Kasumi-1 (cell line): ENCODE measurements around the gene GALNT6.
A peak's percentile ranks its signal among the peaks of the same experiment; 100 is the strongest.
"Not testable (repeated sequence)": the region's sequence is repeated elsewhere in the genome, so short reads cannot be mapped to it uniquely, and the experiment has no call there.

Experiments
- DNase-seq, 2 experiments: peaks; one replicate each; lab custom pipeline; 2025; lab: John Stamatoyannopoulos, UW

GALNT6 gene

DNA sequence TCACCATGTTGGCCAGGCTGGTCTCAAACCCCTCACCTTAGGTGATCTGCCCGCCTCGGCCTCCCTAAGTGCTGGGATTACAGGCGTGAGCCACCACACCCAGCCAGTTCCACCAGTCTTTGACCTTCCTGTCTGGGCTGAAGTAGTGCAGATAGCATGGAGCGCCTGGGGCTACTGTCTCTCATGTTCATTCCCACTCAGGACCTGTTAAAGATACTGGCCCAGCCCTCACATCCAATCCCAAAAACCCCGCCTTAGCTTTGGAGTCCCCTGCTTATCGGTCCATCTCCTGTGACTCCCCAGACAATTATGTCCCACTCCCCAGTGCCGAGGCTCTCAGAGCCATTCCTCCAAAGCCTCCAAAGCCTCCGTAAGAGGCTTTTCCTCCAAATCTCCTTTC, 32.7 kb downstream of the GALNT6 start:
- DNase-seq, result no peak

DNA sequence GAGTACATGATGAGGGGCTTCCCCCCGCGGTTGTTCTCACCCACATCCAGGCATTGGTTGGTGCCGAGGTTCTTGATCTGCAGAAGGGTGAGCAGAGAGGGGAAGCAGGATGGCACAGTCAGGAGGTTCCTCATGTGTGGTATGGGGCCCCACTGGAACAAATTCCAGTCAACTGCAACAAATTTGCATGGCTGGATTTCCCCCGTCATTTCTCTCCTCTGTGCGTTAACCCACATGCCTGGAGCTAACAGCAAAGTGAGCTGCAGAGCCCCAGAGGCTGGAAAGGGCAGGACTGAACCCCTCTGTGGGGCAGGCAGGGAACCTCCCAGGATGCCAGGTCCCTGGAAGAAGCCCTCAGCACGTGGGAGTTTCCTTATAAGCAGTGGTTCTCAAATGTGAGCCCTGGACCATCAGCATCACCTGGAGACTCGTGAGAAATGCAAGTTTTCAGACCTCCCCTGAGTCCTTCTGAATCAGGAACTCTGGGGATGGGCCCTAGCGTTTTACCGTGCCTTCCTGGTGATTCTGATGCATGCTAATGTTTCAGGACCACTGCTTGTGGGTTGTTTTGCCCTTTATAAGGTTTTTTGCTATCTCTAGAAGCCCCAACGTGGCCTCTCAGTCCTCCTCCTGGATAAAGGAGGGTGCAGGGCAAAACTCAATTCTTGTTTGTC, 33.7 kb downstream of the GALNT6 start:
- DNase-seq, result peak; percentile 16 to 24

DNA sequence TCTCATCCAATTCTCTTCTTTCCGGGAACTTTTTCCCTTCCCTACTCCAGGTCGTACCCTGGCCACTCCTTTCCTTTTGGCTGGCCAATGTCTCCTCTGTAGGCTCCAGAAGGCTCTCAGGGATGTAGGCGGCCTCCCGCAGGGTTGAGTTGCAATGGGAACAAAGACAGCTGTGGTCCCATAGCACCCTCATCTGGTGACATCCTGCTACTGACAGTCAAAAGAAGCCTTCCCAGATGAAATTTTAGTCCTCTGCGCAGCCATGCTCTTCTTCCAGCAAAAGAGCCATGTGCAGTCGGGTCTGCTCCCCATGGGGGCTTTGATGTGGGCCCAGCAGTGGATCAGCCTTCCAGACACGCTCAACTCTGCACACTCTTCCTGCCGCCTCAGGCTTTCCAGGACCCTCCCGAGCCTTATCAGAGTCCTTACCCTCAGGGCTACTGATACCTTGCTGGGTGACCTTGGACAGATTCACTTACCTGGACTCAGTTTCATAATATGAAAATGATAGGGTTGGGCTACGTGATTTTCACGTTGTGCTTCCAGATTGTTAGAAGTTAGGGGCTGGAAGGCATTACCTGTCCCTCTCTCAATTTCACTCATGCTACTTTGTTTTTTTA, 39.2 kb downstream of the GALNT6 start:
- DNase-seq, result peak; percentile 48 to 70

DNA sequence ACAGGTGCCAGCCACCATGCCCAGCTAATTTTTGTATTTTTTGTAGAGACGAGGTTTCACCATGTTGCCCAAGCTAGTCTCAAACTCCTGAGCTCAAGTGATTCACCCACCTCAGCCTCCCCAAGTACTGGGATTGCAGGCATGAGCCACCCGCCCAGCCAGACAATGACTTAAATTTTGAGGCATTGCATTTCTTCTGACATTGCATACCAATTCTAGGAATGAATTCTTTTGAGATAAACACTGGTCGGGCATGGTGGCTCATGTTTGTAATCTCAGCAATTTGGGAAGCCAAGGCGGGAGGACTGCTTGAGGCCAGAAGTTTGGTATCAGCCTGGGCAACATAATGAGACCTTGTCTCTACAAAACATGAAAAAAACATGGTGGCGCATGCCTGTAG, 42.2 kb downstream of the GALNT6 start:
- no peak for DNase-seq

DNA sequence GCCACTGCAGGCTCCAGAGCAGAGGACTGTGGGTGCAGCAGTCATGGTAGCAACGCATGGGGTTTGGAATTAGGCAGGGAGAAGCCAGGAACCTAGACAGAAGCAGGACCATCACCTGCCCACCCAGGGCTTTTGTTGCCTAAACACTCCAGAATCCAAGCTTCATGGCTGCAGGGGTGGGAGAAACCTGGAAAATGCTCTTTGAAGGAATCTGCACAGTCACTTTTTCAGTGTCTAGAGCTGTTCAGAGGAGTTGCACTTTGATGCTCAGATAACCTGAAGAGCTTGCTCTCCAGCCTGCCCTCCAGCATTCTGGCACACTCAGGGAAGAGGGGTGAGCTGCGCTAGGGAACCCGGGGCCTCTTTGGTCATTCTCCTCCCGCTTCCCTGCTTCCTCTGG, 43.1 kb downstream of the GALNT6 start:
- no peak for DNase-seq

DNA sequence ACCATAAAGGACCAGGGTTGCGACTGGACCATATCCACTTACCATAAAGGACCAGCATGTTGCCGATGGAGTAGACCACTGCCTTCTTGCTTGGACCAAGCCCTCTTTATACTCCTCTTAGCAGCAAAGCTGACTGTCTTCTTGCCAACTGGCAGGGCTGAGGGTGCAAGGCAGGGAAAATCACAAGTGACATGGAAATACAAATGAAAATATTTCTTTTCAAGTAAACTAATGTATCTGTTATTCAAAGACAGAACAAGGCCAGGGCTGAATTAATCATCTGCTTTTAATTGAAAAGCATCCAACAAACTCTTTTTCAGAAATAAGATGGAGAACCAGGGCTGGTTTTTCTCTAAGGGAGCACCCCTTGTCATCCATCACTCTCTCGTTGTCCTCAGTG, 44.6 kb downstream of the GALNT6 start, which contains the start of gene CELA1:
Gene CELA1, minus strand, starts transcription at position 99 of the 400 bp plus-strand sequence. Its CDS starts 41 bp downstream, at position 58.
- DNase-seq, result no peak

DNA sequence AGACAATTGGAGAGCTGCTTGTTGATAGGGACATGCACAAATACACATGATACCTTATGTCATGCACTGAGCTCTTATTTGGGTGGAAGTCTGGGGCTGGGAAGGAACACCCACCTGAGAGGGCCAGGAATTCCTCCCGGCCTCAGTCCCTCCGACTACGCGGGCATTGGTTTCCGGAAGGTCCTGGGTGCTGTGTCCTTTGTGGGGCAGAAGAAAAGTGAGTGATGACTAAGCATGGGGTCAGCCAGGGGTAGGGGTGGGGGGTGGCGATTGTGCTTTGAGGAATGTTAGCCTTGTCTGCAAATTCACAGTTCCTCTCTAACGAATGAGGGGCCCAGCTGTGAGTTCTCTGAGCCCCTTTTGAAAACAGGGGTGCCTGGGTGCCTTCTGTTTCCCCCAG, 45.5 kb downstream of the GALNT6 start:
- no peak for DNase-seq

DNA sequence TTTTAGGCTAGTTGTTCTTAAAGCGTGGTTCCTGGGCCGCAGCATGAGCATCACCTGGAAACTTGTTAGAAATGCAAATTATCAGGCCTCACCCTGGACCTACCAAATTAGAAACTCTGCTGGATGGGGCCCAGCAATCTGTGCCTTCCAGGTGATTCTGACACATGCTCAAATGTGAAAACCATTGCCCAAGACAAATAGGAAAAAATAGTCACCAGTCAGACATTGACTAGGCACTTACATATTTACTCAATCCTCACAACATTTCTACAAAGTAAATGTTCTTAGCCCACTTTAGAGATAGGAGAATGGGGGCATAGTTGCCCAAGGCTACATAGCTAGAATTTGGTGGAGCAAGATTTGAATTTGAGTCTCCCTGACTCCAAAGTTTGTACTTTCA, 48.0 kb downstream of the GALNT6 start:
- no peak for DNase-seq

DNA sequence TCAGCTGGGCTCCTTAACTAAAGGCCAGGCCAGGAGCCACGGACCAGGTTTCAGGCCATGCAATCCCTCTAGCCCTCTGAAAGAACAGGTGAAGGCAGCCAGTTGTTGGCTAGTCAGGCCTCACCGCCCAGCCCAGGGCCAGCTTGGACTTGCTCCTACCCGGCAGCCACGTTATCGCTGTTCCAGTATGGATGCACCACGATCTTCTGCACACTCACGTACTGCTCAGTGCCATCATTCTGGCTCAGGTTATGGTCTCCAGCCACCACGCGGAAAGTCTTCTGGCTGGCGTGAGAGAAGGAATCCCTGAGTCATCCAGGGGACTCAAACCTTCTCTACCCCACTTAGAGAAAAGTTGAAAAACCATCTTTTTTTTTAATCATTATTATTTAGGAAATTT, 48.8 kb downstream of the GALNT6 start:
- no peak for DNase-seq

DNA sequence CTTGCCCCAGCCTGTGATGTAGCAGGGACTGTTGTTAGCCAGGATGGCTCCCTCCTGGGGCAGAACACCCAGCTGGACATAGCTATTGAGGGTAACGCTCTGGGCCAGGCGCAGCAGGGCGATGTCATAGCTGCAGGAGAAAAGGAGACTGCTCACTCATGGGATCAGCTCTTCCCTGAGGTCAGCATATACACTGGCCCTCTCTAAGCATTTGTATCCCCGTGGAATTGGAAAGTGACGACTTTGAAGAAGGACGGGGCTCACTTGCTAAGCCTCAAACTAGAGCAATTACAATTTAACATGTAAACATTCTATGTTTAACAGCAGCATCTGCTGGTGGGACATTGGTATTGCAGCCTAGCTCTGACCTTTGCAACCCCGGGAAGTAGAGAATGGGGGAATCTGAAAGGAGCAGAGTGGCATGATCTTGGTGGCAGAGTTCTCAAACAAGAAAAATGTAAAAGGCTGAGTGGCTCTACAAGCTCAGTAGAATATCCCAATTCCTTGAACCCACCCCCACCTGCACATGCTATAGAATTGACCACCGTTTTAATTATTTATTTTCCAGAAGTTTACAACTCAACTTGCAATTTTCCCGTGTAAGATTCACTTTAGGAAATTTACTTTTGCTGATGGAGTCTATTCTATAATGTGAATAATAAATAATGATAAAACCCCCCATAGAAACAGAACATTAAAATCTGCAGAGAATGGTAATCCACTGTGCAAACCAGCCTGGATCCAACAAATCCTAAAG, 49.8 kb downstream of the GALNT6 start:
- DNase-seq, result peak; percentile 78 to 90

DNA sequence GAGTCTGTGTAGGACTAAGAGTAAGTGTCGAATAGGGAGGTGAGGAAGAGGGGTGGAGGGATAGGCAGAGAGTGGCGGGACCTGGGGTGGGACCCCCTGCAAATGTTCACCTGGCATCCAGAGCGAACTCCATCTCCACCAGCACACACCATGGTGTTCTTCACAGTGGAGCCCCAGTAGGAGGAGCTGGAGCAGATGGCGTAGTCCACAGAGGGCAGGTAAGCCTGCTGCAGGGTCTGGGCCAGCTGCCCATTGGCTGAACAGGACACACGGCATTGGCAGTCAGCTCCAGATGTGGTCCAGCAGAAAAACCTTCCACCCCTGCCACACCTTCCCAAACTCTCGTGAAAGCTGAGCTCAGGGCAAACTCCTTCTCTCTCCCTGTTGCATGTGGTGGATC, 51.5 kb downstream of the GALNT6 start:
- no peak for DNase-seq

DNA sequence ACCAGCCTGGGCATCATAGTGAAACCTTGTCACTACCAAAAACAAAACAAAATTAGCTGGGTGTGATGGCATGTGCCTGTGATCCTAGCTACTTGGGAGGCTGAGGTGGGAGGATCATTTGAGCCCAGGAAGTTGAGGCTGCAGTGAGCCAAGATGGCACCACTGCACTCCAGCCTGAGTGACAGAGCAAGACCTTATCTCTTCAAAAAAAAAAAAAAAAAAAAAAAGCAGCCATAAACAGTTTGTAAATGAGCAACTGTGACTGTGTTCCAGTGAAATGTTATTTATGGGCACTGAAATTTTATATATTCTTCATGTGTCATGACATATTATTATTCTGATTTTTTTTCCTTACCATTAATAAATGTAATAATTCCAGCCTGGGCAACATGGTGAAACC, 53.9 kb downstream of the GALNT6 start:
- DNase-seq, result not testable (repeated sequence)

DNA sequence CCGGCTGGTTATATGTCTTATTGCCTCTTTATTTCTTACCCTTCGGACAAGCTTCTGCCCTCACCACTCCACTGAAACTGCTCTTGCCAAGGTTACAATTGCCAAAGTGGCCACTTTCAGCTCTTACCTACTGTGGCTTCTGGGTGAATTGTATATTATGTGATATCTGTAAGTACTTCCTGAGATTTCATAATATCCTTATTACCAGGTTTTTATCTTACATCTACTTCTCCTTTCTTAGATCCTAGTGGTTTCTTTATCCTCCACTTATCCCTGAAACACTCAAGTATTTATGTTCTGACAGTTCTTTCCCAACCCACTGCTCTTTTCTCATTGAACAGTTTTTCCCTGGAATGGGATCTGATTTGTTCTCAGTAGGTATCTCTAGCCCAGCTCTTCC, 55.3 kb downstream of the GALNT6 start:
- peak; percentile 74 to 86 for DNase-seq

DNA sequence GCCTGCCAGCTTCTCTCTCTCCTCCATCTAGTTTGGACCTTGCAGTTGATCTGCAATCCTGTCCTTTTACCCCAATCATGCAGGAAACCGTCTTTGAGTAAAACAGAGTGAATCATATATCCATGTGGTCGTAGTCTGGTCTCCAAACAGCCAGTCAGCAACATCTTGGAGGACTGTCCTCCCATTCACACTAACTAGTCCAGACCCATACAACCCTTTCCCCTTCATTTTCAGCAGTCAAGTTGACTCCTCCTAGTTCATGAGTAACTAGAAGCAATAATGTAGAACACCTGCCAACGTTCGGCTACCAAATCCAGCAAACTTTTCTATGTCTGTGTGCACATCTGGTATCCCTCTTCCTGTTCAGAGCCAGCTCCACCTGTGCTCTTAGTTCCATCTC, 56.4 kb downstream of the GALNT6 start:
- DNase-seq, result no peak

DNA sequence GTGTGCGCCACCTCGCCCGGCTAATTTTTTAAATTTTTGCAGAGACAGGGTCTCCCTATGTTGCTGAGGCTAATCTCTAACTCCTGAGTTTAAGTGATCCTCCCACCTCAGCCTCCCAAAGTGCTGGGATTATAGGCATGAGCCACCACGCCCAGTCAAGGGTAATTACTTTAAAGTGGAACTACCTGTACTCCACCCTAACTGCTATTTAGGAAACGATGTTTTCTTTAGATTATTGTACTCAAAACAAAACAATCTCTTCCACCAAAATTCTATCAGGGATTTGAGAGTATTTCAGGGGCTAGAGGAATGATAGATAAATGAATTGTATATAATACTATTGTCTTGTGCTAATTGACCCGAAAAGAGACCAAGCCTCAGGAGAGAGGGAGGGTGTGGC, 57.7 kb downstream of the GALNT6 start:
- DNase-seq, result no peak

DNA sequence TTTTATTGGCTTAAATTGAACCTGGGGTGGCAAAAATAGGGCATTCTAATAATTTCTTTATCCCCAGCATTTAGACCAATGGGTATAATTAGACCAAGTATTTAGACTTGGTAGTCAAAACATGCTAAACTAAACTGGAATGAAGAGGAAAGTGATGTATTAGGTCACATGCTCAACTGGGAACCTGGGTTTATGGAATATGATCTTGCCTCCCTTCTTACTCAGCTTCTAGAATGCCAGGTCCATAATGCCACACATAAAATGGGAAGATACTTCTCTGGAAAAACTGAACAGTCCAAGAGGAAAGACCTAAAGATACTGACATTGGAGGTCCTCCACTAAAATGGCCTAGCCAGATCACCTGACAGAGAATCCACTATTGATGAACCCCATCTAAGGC, 61.0 kb downstream of the GALNT6 start:
- DNase-seq, result no peak

DNA sequence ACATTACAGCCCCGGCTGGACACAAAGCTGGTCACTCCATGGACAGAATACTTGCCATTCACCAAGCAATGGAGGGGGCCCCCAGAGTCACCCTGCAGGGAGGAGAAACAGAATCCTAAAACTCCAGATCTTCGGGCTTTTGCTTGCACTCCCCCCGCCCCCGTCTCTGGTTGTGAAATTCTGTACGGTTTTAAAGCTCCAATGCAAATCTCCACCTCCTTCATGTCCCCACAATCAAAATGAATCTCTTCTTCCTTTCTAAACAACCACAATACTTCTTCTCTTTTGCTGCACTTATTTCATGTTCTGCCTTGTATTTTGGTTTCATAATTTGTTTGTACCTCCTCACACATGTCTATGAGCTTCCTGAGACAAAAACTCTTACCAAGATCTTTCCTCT, 61.5 kb downstream of the GALNT6 start:
- peak; percentile 25 to 30 for DNase-seq

DNA sequence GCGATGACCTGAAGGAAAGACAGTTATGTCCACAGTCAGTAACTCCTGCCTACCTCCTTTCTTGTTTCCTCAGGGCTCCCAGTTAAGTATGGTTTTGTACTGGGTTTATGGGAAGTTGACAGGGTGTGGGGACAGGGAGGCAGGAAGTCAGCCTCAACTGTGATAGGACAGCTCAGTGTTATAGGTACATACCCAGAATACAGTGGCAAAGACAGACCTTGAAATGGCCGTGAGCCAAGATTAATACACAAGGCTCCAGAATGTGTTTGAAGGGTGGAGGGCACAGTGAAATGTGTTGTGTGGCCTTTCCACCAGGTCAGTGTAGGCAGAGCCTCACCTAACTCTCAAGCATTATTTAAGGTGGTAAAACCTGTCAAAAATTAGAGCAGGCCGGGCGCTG, 62.6 kb downstream of the GALNT6 start:
- DNase-seq, result no peak

DNA sequence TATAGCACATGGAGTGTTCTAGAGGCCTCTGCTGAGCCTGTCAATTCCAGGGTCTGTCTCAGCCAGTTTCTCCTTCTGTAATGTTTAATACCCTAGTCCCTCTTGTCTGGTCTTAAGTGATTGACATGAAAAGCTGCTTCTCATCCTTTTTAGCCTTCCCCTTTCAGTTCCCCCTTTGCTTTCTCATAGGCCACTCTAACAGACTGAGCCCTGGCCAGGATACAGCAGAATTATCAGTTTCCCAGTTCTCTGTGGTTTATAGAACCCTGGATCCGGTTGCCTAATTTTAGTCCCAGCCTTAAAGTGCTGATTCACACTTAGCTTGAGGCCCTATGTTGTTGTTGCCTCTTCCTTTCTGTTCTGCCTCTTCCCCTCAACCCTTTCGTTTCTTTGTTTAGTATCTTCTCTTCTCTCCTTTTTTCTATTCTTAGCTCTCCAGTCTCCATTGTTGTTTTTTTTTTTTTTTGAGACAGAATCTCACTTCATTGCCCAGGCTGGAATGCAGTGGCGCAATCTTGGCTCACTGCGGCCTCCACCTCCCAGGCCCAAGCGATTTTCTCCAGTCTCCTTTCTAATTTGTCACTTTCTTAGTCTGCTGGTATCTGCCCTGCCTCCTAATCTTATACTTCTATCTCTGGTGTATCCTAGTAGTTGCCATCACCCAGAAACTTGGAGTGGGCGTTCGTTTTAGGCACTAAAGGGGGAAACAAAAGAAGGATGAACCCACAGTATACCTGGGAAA, 64.3 kb downstream of the GALNT6 start:
- DNase-seq, result peak; percentile 98 to 99

DNA sequence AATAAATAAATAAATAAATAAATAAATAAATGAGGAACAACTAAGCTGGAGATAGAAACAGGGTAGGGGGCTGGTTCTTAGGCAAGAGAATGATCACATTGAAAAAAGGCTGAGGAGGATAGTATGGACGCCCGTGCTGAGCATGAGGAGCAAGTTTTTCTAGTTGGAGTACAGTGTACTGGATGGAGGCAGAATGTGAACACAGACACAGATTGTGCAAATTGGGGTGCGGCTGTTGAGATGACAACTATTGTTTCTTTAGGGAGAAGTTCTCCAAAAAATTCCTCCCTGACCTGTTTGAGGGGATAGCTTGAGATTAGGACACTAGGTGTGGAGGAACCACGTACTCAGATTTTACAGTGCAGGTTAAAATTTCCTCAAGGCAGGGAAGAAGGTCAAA, 66.3 kb downstream of the GALNT6 start:
- no peak for DNase-seq

DNA sequence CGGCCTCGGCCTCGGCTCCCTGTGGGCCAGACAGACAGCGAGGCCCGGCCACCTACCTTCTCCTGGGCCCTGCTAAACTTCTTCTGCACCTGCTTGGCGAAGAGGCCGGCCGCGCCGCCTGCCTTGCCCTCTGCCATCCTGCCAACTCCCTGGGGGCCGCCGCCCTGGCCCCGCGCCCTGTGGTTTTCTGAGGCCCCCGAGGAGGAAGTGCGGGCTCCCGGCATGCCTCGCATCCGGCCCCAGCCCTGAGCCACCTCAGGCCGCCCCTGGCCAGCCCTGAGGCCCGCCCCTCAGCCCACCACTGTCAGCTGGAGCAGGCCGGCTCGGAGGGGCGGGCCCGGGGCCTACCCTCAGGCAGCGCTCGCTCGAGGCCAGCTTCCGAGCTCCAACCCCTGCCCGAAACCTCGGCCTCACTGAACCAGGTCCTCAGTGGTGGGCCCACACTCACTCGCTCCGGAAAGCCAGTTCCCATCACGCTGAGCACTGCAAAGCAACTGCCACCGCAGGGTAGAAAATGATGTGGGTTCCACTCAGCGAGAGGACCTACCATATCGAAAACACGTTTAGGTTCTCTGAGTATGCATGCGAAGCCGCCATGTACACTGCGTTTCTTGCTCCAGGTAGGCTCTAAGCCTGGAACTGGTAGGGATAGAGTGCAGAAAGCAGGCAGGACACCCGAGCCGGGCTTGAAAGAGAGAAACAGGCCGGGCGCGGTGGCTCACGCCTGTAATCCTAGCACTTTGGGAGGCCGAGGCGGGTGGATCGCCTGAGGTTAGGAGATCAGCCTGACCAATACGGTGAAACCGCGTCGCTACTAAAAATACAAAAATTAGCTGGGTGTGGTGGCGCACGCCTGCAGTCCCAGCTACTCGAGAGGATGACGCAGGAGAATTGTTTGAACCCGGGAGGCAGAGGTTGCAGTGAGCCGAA, 67.0 kb downstream of the GALNT6 start, which contains the start of gene BIN2:
Gene BIN2, minus strand, starts transcription at position 209 of the 930 bp plus-strand sequence. Its CDS starts 72 bp downstream, at position 137.
- peak; percentile 41 to 61 for DNase-seq
